Heart right ventricle (tissue), 16 donors: ENCODE data around the gene FCGBP. TPM values are rescaled to one million over a fixed set of nuclear protein-coding genes. Genes with fewer than 3 reads are reported as not detected.
A peak's percentile ranks its signal among the peaks of the same experiment; 100 is the strongest.

Experiments
- ATAC-seq, 8 donors: fragments of 200-7000 bp; cut with Tn5 transposase; one replicate each; pipeline ENCODE4 v1.9.1; 2020; ENCODE audit warnings: mild to moderate bottlenecking in 8 of 8, moderate library complexity in 8 of 8, moderate number of reproducible peaks in 1 of 8
- DNase-seq, 2 donors: peaks; one replicate each; pipeline ENCODE4 v3.0.0-alpha.2; 2020
- H3K27ac ChIP-seq, 10 donors: fragments of 200-600 bp; sonication (generic) in 2 of 10; one replicate each; pipeline versions ENCODE4 v1.5.0 to v1.8.0; 2020 to 2022; ENCODE audit warnings: mild to moderate bottlenecking in 3 of 10
- H3K27me3 ChIP-seq, 7 donors: fragments of 200-600 bp; one replicate each; pipeline ENCODE4 v1.8.0; 2021 to 2022; ENCODE audit warnings: mild to moderate bottlenecking in 2 of 7
- H3K36me3 ChIP-seq, 9 donors: fragments of 200-600 bp; sonication (generic) in 1 of 9; one replicate each; pipeline versions ENCODE4 v1.5.0 to v1.8.0; 2020 to 2022; ENCODE audit warnings: mild to moderate bottlenecking in 2 of 9
- H3K4me1 ChIP-seq, 9 donors: fragments of 200-600 bp; sonication (generic) in 1 of 9; one replicate each; pipeline versions ENCODE4 v1.5.0 to v1.8.0; 2020 to 2022; ENCODE audit warnings: mild to moderate bottlenecking in 4 of 9
- H3K4me3 ChIP-seq, 10 donors: fragments of 200-600 bp; sonication (generic) in 2 of 10; one replicate each; pipeline versions ENCODE4 v1.5.0 to v1.8.0; 2020 to 2022; ENCODE audit warnings: mild to moderate bottlenecking in 7 of 10, moderate library complexity in 2 of 10
- H3K9me3 ChIP-seq, 11 donors: fragments of 200-600 bp in 10 of 11; sonication (generic) in 2 of 11; one replicate each; pipeline versions ENCODE4 v1.5.0 to v1.8.0; 2013 to 2022; ENCODE audit warnings: mild to moderate bottlenecking in 2 of 11, control low read depth in 1 of 11, moderate library complexity in 1 of 11
- WGBS, 2 donors: extraction: QIAGEN DNeasy Blood & Tissue Kit; methylation state at CpG; one replicate each; pipeline ENCODE4 v1.1.7; 2013; ENCODE audit warnings: inconsistent platforms in 1 of 2; 5-methylcytosine and 5-hydroxymethylcytosine counted together
- intact Hi-C, 10 donors: fragments of 100-400 bp; cut with DNase I; formaldehyde crosslinking; loops; one replicate each; pipeline versions ENCODE4 v1.11.1 to v1.14.2; 2022
- polyA plus RNA-seq, 2 donors: library from polyadenylated mRNA; stranded (reverse); fragments of 200-250 nt; gene quantifications; one replicate each; pipeline ENCODE4 v1.2.3, GENCODE V29; 2013
- total RNA-seq, 10 donors: library from RNA; stranded (reverse); fragmentation: NEBNext Ultra II Directional in 3 of 10; extraction: Animal tissue kit (Norgen Biotek cat#: 25700) in 3 of 10; gene quantifications; one replicate each; pipeline versions ENCODE4 v1.2.1 to v1.2.4, GENCODE V29; 2021 to 2023
- TF ChIP-seq, protein P1 (sequence below), 9 donors: fragments of 200-600 bp; sonication (generic) in 2 of 9; IDR thresholded peaks; one replicate each; pipeline versions ENCODE4 v1.5.0 to v1.8.0; 2021 to 2022; ENCODE audit warnings: antibody characterized with exemption in 9 of 9, mild to moderate bottlenecking in 5 of 9, moderate library complexity in 1 of 9
- donor health status: Arrhythmogenic right ventricular cardiomyopathy.
- donor health status: ischemic (EF 13 %, LVEDD 7.1; RV severe dilation, severe dysfunction).
- donor health status: healthy with polysubstance abuse.
- donor health status: DM: no; HTN: yes; CAD: no.
- donor health status: DM: no; HTN: no; CAD: no.
- donor health status: ischemic (EF 25% LVEDD 6.9; RV normal size, moderate dysfunction).
- donor health status: ischemic (EF 25% LVEDD 5.7; RV mildly dilated, moderate dysfunction).
- donor health status: healthy.
- donor health status: DM: yes; HTN: yes; CAD: no.
- donor health status: Ischemic cardiomyopathy.
- donor health status: ischemic (EF 35%, LVEDD 5.7; RV mildly dilated, moderate dysfunction).
- donor health status: nonischemic (EF 11% LVEDD 7.7; RV severe dilation, severe dysfunction).
- donor health status: DM: yes; HTN: yes; CAD: no.
- donor health status: PGD.
- donor health status: ischemic (EF 29% LVEDD 5.4; RV normal size, mild dysfunction).
- donor health status: nonischemic (EF 23%, LVEDD 6.1; RV moderate dilation, normal function).

The FCGBP gene
- total and polyA plus RNA-seq, 12 donors, result 0.30 to 42.3 (median 1.5) TPM

DNA sequence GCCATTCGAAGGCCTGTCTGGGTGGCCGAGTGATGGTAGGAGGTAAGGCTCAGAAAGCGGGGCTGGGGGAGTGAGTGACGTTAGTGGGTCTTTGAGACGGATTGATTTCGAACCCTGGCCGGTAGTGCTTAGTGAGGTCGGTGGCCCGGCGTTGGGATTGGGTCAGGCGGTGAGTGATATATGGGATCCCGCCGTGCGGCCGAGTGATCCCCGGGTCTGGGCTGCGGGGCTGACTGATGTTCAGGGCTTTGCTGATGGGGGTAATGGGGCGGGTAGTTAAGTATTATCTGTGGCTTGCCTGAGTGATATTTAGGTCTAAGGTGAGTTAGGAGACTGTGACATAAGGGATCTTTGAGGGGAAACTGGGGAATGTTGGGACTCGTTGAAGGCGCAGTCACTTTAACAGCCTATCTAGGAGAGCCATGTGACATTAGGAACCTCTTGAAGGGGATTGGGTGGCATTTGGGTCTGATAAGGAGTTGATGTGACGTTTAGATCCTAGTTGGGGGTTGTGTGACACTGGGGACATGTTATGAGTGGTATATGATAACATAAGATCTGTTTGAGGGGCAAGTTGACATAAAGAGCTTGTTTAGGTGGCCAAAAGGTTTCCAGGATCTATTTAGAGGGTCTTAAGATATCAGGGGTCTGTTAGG lies 37.1 kb upstream of the FCGBP start:
- H3K27ac ChIP-seq, result peak overlapping the region; percentile 53 to 96 (median 92)
- WGBS, 2 donors, result 1 to 3% methylated on average over 21 of the region's 21 CpGs
- H3K4me3 ChIP-seq, result peak overlapping the region; percentile 69 to 90 (median 82)
- TF ChIP-seq, protein P1, sequence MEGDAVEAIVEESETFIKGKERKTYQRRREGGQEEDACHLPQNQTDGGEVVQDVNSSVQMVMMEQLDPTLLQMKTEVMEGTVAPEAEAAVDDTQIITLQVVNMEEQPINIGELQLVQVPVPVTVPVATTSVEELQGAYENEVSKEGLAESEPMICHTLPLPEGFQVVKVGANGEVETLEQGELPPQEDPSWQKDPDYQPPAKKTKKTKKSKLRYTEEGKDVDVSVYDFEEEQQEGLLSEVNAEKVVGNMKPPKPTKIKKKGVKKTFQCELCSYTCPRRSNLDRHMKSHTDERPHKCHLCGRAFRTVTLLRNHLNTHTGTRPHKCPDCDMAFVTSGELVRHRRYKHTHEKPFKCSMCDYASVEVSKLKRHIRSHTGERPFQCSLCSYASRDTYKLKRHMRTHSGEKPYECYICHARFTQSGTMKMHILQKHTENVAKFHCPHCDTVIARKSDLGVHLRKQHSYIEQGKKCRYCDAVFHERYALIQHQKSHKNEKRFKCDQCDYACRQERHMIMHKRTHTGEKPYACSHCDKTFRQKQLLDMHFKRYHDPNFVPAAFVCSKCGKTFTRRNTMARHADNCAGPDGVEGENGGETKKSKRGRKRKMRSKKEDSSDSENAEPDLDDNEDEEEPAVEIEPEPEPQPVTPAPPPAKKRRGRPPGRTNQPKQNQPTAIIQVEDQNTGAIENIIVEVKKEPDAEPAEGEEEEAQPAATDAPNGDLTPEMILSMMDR (IDR thresholded peaks at IDR 0.05), result no peak
- H3K4me1 ChIP-seq, result peaks cover 8 to 33% (median 16%) of the 10 kb centered on the region in 9 donors
- DNase-seq (no peak), ATAC-seq (peak in 5 of 8 donors; percentile 0 to 7 (median 1))
- no peaks in the 10 kb centered on the region for H3K9me3 ChIP-seq
- peaks cover 0 to 8% (median 0%) of the 10 kb centered on the region in 7 donors for H3K27me3 ChIP-seq
- intact Hi-C loops, result loop anchor here in 6 of 10 donors (2.0 to 5.0 kb wide), 5 partner anchors 23 to 179 kb away; partner anchors contain the start of genes ZNF546 (in 4 of the 6) and FBL (in 1 of the 6)
- H3K36me3 ChIP-seq, result peaks cover 0 to 46% (median 27%) of the 10 kb centered on the region in 9 donors

DNA sequence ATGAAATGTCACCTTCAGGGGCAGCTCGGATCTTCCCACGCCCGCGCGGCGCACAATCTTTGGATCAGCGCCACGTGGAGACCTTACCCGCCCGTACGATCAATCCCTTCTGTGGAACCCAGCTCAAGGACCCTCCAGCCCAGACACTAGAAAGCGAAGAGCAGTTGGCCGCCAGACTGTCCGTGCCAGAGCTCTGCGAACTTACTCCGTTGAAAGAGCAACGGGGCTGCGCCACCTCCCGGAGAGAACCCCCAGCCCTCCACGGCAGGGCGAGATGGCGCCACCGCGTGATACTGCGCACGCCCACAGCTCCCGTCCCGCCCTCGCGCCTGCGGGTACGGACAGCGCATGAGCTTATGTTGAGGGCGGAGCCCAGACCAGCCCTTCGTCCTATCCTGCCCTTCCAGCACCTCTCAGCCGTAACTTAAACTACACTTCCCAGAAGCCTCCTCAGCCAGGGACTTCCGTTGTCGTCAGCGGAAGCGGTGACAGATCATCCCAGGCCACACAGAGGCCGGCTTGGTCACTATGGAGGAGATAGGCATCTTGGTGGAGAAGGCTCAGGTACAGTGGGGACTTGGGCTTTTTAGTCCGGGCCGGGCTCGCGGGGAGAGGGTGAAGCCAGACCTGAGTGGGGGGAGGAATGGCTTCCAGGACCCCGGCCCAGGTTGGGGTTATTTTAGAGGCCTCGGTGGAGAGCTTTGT lies 36.4 kb upstream of the FCGBP start, which contains the start of gene PSMC4:
PSMC4 (plus strand) TSS at position 491 of the 705 bp plus-strand sequence; CDS start at position 529, 38 bp downstream.
- 1% methylated on average over 47 of the region's 47 CpGs for WGBS, 2 donors
- TF ChIP-seq, protein P1 (IDR thresholded peaks at IDR 0.05), result peak; percentile 31 to 95 (median 79)

DNA sequence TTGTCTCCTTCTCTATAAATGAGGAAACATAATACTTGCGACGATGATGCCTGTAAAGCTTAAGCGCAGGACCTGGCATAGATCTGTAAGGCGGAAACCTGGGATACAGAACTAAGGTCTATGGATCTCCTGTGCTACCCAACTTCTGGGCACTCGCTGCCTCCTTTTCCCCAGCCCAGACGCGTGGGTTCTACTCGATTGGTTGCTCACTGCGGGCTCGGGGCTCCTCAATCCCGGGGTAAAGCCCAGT lies 35.9 kb upstream of the FCGBP start:
- Histone ChIP-seq H3K27me3 (peaks cover 0 to 20% (median 0%) of the 10 kb centered on the region in 7 donors), H3K4me3 (peak overlapping the region; percentile 69 to 87 (median 80)), H3K9me3 (no peaks in the 10 kb centered on the region), H3K27ac (peak overlapping the region; percentile 70 to 96 (median 92)), H3K36me3 (peaks cover 0 to 34% (median 27%) of the 10 kb centered on the region in 9 donors), H3K4me1 (peaks cover 8 to 33% (median 16%) of the 10 kb centered on the region in 9 donors)
- 2% methylated on average over 11 of the region's 11 CpGs for WGBS, 2 donors
- TF ChIP-seq, protein P1 (IDR thresholded peaks at IDR 0.05), result no peak
- DNase-seq (no peak), ATAC-seq (peak in 6 of 8 donors; percentile 13 to 58 (median 24))
- intact Hi-C loops, result loop anchor here in 6 of 10 donors (1.0 to 5.0 kb wide), 6 partner anchors 26 to 178 kb away; partner anchors contain the start of genes ZNF546 (in 3 of the 6) and FBL (in 2 of the 6)

More for the DNA sequence above, 36.4 kb upstream of the FCGBP start, which contains the start of gene PSMC4:
- DNase-seq, result peak; percentile 97 to 98
- Histone ChIP-seq H3K4me1 (peaks cover 8 to 33% (median 16%) of the 10 kb centered on the region in 9 donors), H3K36me3 (peaks cover 0 to 39% (median 27%) of the 10 kb centered on the region in 9 donors), H3K9me3 (no peaks in the 10 kb centered on the region), H3K27ac (peak within 1 kb of the TSS; percentile 70 to 96 (median 92)), H3K4me3 (peak within 1 kb of the TSS; percentile 69 to 90 (median 82)), H3K27me3 (peaks cover 0 to 15% (median 0%) of the 10 kb centered on the region in 7 donors)
- peak; percentile 99 to 100 (median 100) for ATAC-seq
- intact Hi-C loops, result loop anchor here in 6 of 10 donors (1.0 to 5.0 kb wide), 6 partner anchors 26 to 179 kb away; partner anchors contain the start of genes ZNF546 (in 3 of the 6) and FBL (in 2 of the 6)
